ENCODE results near the gene FLOT1.
"Not testable (repeated sequence)": the region's sequence is repeated elsewhere in the genome, so short reads cannot be mapped to it uniquely, and the experiment has no call there.

- TF ChIP-seq CTCF, POLR2A (IDR thresholded peaks at IDR 0.05): not testable (repeated sequence)
Measured at GRCh38 chr6:30765495-30765894, 23.0 kb upstream of the FLOT1 start.
